Peyer's patch (tissue), 4 donors: Measurements from ENCODE around the gene ANKRD55.

Experiments used
- POLR2A ChIP-seq, 2 donors: fragments of 450-650 bp; IDR thresholded peaks; one replicate each; pipeline ENCODE4 v1.5.1; 2017; ENCODE audit warnings: antibody characterized with exemption in 2 of 2, mild to moderate bottlenecking in 2 of 2, moderate library complexity in 2 of 2
- TF ChIP-seq, protein P1 (sequence below), 6 experiments: fragments of 450-650 bp in 4 of 6; fragments of 200-600 bp in 2 of 6; sonication (generic) in 1 of 6; IDR thresholded peaks; one replicate each; pipeline ENCODE4 v1.5.1; 2017 to 2019; ENCODE audit warnings: antibody characterized with exemption in 6 of 6, mild to moderate bottlenecking in 3 of 6, moderate library complexity in 1 of 6

DNA sequence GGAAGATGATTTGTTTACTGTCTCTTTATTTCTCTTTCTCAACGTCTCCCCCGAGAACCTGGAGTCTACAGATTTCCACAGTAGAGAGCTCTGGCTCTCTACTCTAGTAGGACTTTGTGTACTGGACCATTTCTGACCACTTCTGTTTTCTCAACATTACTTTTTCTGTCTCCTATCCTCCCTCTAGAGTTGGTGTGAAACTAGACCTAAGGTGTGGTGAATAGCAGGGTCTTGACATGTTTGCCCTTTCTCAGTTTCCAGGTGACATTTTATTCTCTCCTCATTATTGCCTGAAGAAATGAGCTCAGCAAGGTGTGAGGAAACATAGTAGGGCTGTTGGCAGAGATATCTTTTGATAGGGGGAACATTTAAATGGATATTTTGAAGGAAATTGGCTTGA lies 176.3 kb downstream of the ANKRD55 start:
- TF ChIP-seq, protein P1, sequence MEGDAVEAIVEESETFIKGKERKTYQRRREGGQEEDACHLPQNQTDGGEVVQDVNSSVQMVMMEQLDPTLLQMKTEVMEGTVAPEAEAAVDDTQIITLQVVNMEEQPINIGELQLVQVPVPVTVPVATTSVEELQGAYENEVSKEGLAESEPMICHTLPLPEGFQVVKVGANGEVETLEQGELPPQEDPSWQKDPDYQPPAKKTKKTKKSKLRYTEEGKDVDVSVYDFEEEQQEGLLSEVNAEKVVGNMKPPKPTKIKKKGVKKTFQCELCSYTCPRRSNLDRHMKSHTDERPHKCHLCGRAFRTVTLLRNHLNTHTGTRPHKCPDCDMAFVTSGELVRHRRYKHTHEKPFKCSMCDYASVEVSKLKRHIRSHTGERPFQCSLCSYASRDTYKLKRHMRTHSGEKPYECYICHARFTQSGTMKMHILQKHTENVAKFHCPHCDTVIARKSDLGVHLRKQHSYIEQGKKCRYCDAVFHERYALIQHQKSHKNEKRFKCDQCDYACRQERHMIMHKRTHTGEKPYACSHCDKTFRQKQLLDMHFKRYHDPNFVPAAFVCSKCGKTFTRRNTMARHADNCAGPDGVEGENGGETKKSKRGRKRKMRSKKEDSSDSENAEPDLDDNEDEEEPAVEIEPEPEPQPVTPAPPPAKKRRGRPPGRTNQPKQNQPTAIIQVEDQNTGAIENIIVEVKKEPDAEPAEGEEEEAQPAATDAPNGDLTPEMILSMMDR (IDR thresholded peaks at IDR 0.05), result no peak
- no peak for TF ChIP-seq POLR2A (IDR thresholded peaks at IDR 0.05)
